Upper lobe of left lung (tissue), 4 donors: Measurements from ENCODE around the gene PRKAR1B.

Source experiments
- CTCF ChIP-seq, 6 experiments: fragments of 450-650 bp in 4 of 6; fragments of 200-600 bp in 2 of 6; sonication (generic) in 2 of 6; IDR thresholded peaks; one replicate each; pipeline ENCODE4 v1.5.1; 2016 to 2019; ENCODE audit warnings: antibody characterized with exemption in 6 of 6
- EP300 ChIP-seq, 4 donors: sonication (generic); formaldehyde crosslinking; IDR thresholded peaks; one replicate each; pipeline ENCODE4 v1.5.1; 2017; ENCODE audit warnings: antibody characterized with exemption in 4 of 4, control low read depth in 2 of 4
- POLR2A ChIP-seq, 4 donors: fragments of 450-650 bp; IDR thresholded peaks; one replicate each; pipeline ENCODE4 v1.5.1; 2016 to 2017; ENCODE audit warnings: antibody characterized with exemption in 4 of 4, mild to moderate bottlenecking in 2 of 4

- TF ChIP-seq POLR2A (IDR thresholded peaks at IDR 0.05) (no peak), CTCF (IDR thresholded peaks at IDR 0.05) (no peak), EP300 (IDR thresholded peaks at IDR 0.05) (no peak)
Measured at GRCh38 chr7:676246-676971, 50.7 kb downstream of the PRKAR1B start.
